Breast epithelium (tissue), 4 donors: ENCODE results near the gene GMIP. TPM values are rescaled to one million over a fixed set of nuclear protein-coding genes. Genes with fewer than 3 reads are reported as not detected.
A peak's percentile ranks its signal among the peaks of the same experiment; 100 is the strongest.

Source experiments
- DNase-seq, 2 donors: peaks; one replicate each; pipeline ENCODE4 v3.0.0-alpha.2; 2019; ENCODE audit warnings: low spot score in 2 of 2
- H3K27ac ChIP-seq, 2 donors: fragments of 200-600 bp; sonication (generic) in 1 of 2; one replicate each; pipeline ENCODE4 v1.5.1; 2016 to 2019; ENCODE audit warnings: mild to moderate bottlenecking in 1 of 2
- H3K27me3 ChIP-seq, 2 donors: fragments of 200-600 bp; sonication (generic) in 1 of 2; one replicate each; pipeline versions ENCODE4 v1.5.1 to v1.6.0; 2017 to 2019; ENCODE audit warnings: control low read depth in 1 of 2, mild to moderate bottlenecking in 1 of 2
- H3K36me3 ChIP-seq: fragments of 200-600 bp; one replicate; pipeline ENCODE4 v1.5.1; 2019
- H3K4me1 ChIP-seq, 2 donors: fragments of 200-600 bp; sonication (generic); one replicate each; pipeline ENCODE4 v1.5.1; 2016 to 2019; ENCODE audit warnings: control low read depth in 1 of 2
- H3K4me3 ChIP-seq, 3 donors: fragments of 200-600 bp; sonication (generic); 1 replicate in 2 of 3; 2 replicates in 1 of 3; pipeline ENCODE4 v1.5.1; 2016 to 2019; ENCODE audit warnings: mild to moderate bottlenecking in 3 of 3, moderate library complexity in 2 of 3
- H3K9me3 ChIP-seq, 2 donors: fragments of 200-600 bp; sonication (generic) in 1 of 2; one replicate each; pipeline ENCODE4 v1.5.1; 2016 to 2019; ENCODE audit warnings: control low read depth in 1 of 2
- POLR2A ChIP-seq: fragments of 450-650 bp; IDR thresholded peaks from one replicate; pipeline ENCODE4 v1.6.1; 2016; ENCODE audit warnings: antibody characterized with exemption, mild to moderate bottlenecking, moderate library complexity
- POLR2AphosphoS5 ChIP-seq, 3 donors: sonication (generic); formaldehyde crosslinking; IDR thresholded peaks; one replicate each; pipeline ENCODE4 v1.6.1; 2017; ENCODE audit warnings: antibody characterized with exemption in 3 of 3
- intact Hi-C: fragments of 100-400 bp; cut with DNase I; formaldehyde crosslinking; loops from one replicate; pipeline ENCODE4 v1.15.1; 2023; ENCODE audit warnings: low total_unique reads
- total RNA-seq, 3 donors: library from RNA; depleted of rRNA; stranded (reverse); fragments of >200 nt; gene quantifications; one replicate each; pipeline ENCODE4 v1.1.0, GENCODE V29; 2016
- TF ChIP-seq, protein P1 (sequence below), 3 donors: fragments of 450-650 bp; IDR thresholded peaks; one replicate each; pipeline ENCODE4 v1.5.1; 2016 to 2017; ENCODE audit warnings: antibody characterized with exemption in 3 of 3, mild to moderate bottlenecking in 3 of 3, moderate library complexity in 3 of 3

GMIP gene
- total RNA-seq, 3 donors from 2014 or later = 7.9 to 10.4 (median 8.5) TPM

DNA sequence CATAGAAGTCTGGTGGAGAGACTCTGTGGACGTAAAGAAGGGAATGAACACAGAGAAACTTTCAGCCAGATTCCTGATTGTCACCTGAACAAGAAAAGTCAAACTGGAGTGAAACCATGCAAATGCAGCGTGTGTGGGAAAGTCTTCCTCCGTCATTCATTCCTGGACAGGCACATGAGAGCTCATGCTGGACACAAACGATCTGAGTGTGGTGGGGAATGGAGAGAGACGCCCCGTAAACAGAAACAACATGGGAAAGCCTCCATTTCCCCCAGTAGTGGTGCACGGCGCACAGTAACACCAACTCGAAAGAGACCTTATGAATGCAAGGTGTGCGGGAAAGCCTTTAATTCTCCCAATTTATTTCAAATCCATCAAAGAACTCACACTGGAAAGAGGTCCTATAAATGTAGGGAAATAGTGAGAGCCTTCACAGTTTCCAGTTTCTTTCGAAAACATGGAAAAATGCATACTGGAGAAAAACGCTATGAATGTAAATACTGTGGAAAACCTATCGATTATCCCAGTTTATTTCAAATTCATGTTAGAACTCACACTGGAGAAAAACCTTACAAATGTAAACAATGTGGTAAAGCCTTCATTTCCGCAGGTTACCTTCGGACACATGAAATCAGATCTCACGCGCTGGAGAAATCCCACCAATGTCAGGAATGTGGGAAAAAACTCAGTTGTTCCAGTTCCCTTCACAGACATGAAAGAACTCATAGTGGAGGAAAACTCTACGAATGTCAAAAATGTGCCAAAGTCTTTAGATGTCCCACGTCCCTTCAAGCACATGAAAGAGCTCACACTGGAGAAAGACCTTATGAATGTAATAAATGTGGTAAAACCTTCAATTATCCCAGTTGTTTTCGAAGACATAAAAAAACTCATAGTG lies 36.0 kb upstream of the GMIP start:
- Histone ChIP-seq H3K9me3 (peaks cover 19 to 51% of the 10 kb centered on the region in 2 donors), H3K27me3 (no peaks in the 10 kb centered on the region), H3K4me3 (no peak overlapping the region), H3K36me3 (no peaks in the 10 kb centered on the region), H3K27ac (no peak overlapping the region), H3K4me1 (no peaks in the 10 kb centered on the region)
- intact Hi-C loops = no loop called here
- TF ChIP-seq POLR2A = no peak
- TF ChIP-seq, protein P1, sequence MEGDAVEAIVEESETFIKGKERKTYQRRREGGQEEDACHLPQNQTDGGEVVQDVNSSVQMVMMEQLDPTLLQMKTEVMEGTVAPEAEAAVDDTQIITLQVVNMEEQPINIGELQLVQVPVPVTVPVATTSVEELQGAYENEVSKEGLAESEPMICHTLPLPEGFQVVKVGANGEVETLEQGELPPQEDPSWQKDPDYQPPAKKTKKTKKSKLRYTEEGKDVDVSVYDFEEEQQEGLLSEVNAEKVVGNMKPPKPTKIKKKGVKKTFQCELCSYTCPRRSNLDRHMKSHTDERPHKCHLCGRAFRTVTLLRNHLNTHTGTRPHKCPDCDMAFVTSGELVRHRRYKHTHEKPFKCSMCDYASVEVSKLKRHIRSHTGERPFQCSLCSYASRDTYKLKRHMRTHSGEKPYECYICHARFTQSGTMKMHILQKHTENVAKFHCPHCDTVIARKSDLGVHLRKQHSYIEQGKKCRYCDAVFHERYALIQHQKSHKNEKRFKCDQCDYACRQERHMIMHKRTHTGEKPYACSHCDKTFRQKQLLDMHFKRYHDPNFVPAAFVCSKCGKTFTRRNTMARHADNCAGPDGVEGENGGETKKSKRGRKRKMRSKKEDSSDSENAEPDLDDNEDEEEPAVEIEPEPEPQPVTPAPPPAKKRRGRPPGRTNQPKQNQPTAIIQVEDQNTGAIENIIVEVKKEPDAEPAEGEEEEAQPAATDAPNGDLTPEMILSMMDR (IDR thresholded peaks at IDR 0.05) = no peak
- no peak for TF ChIP-seq POLR2AphosphoS5 (IDR thresholded peaks at IDR 0.05)
- DNase-seq = no peak

DNA sequence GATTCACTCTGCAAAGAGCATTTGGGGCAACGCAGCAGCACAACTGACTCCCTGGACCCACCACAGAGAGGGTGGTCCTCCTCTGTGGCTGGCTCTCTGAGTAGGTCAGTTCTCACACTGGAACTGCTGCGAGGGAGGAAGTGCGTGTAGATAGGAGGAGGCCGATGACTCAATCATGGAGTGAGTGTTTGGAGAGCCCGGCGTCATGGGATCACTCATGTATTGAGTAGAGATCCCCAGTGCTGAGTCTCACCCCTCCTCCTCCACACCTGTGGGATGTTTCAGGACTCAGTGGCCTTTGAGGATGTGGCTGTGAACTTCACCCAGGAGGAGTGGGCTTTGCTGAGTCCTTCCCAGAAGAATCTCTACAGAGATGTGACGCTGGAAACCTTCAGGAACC lies 34.1 kb upstream of the GMIP start:
- Histone ChIP-seq H3K36me3 (no peaks in the 10 kb centered on the region), H3K9me3 (peaks cover 17 to 36% of the 10 kb centered on the region in 2 donors)
- no peak for DNase-seq

DNA sequence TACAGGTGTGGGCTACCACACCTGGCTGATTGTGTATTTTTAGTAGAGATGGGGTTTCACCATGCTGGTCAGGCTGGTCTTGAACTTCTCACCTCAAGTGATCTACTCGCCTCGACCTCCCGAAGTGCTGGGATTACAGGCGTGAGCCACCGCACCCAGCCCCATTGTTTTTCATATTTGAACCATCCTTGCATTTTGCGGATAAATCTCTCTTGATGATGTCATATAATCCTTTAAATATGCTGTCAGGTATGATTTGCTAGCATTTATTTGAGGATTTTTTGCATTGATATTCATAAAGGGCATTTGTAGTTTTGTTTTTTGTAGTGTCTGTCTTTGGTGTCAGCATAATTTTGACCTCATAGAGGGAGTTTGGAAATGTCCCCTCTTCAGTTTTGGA lies 30.9 kb upstream of the GMIP start:
- TF ChIP-seq POLR2A = no peak
- no peak for TF ChIP-seq POLR2AphosphoS5 (IDR thresholded peaks at IDR 0.05)
- TF ChIP-seq, protein P1 (IDR thresholded peaks at IDR 0.05) = no peak
- no peak overlapping the region for H3K27ac ChIP-seq
- no peaks in the 10 kb centered on the region for H3K36me3 ChIP-seq
- no peak for DNase-seq
- no peaks in the 10 kb centered on the region for H3K27me3 ChIP-seq
- peaks cover 8 to 10% of the 10 kb centered on the region in 2 donors for H3K9me3 ChIP-seq
- no peak overlapping the region for H3K4me3 ChIP-seq
- intact Hi-C loops = no loop called here
- H3K4me1 ChIP-seq = no peaks in the 10 kb centered on the region

More for the DNA sequence above, 34.1 kb upstream of the GMIP start:
- Histone ChIP-seq H3K27me3 (no peaks in the 10 kb centered on the region), H3K4me3 (no peak overlapping the region), H3K27ac (no peak overlapping the region), H3K4me1 (no peaks in the 10 kb centered on the region)
- intact Hi-C loops = no loop called here
- no peak for TF ChIP-seq POLR2A
- TF ChIP-seq, protein P1 (IDR thresholded peaks at IDR 0.05) = no peak
- TF ChIP-seq POLR2AphosphoS5 (IDR thresholded peaks at IDR 0.05) = no peak

DNA sequence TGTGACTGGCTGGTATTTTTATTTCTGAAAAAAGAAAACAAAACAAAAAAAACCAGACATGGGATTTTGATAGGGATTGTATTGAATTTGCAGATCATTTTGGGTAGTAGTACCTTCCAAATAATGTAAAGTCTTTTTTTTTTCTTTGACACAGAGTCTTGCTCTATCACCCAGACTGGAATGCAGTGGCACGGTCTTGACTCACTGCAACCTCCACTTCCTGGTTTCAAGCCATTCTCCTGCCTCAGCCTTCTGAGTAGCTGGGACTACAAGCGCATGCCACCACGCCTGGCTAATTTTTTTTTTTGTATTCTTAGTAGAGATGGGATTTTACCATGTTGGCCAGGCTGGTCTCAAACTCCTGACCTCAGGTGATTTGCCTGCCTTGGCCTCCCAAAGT lies 29.4 kb upstream of the GMIP start:
- no peak for DNase-seq
- Histone ChIP-seq H3K27ac (no peak overlapping the region), H3K27me3 (no peaks in the 10 kb centered on the region), H3K36me3 (no peaks in the 10 kb centered on the region), H3K4me3 (no peak overlapping the region), H3K9me3 (no peaks in the 10 kb centered on the region), H3K4me1 (no peaks in the 10 kb centered on the region)
- intact Hi-C loops = no loop called here
- TF ChIP-seq POLR2A = no peak
- TF ChIP-seq, protein P1 (IDR thresholded peaks at IDR 0.05) = no peak

DNA sequence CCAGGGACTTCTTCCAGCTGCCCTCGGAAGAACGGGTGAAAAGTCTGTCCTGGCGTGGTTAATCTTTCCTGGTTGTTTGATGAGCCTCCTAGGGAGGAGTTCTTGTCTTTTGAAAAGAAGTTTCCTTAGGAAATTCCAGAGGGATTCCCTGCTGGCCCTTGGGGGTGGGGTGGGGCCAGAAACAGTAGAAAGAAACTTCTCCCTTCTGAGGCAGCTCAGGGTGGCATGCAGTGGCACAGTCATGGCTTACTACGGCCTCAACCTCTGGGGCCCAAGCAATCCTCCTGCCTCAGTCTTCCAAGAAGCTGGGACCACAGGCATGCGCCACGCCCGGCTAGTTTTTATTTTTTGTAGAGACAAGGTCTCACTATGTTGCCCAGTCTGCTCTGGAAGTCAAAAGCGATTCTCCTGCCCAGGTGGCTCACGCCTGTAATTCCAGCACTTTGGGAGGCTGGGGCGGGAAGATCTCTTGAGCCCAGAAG lies 26.7 kb upstream of the GMIP start:
- H3K27ac ChIP-seq = no peak overlapping the region
- DNase-seq = no peak
- intact Hi-C loops = no loop called here
- TF ChIP-seq, protein P1 (IDR thresholded peaks at IDR 0.05) = no peak
- TF ChIP-seq POLR2AphosphoS5 (IDR thresholded peaks at IDR 0.05) (no peak), POLR2A (no peak)
- no peaks in the 10 kb centered on the region for H3K27me3 ChIP-seq
- no peaks in the 10 kb centered on the region for H3K9me3 ChIP-seq
- no peaks in the 10 kb centered on the region for H3K4me1 ChIP-seq
- H3K4me3 ChIP-seq = peak overlapping the region in 2 of 3 donors; percentile 84 to 91
- H3K36me3 ChIP-seq = no peaks in the 10 kb centered on the region
